Measurements from ENCODE around the gene SUPT5H. TPM values are rescaled to one million over a fixed set of nuclear protein-coding genes. Genes with fewer than 3 reads are reported as not detected.

The SUPT5H gene
- total RNA-seq, 1 donor from 2014 or later, result 106 TPM

- H3K27me3 Mint-ChIP-seq (ENCODE audit: low read depth), result no peaks in the 10 kb centered on the region
- no peak overlapping the region for H3K4me3 Mint-ChIP-seq (ENCODE audit: unreplicated experiment)
- peaks cover 45% of the 10 kb centered on the region for H3K36me3 Mint-ChIP-seq (ENCODE audit: low read depth)
- H3K9me3 Mint-ChIP-seq (ENCODE audit: low read depth), result no peaks in the 10 kb centered on the region
- DNase-seq (ENCODE audit: low spot score), result no peak
- H3K4me1 Mint-ChIP-seq (ENCODE audit: low read depth), result no peaks in the 10 kb centered on the region
- TF ChIP-seq, protein P1, sequence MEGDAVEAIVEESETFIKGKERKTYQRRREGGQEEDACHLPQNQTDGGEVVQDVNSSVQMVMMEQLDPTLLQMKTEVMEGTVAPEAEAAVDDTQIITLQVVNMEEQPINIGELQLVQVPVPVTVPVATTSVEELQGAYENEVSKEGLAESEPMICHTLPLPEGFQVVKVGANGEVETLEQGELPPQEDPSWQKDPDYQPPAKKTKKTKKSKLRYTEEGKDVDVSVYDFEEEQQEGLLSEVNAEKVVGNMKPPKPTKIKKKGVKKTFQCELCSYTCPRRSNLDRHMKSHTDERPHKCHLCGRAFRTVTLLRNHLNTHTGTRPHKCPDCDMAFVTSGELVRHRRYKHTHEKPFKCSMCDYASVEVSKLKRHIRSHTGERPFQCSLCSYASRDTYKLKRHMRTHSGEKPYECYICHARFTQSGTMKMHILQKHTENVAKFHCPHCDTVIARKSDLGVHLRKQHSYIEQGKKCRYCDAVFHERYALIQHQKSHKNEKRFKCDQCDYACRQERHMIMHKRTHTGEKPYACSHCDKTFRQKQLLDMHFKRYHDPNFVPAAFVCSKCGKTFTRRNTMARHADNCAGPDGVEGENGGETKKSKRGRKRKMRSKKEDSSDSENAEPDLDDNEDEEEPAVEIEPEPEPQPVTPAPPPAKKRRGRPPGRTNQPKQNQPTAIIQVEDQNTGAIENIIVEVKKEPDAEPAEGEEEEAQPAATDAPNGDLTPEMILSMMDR (IDR thresholded peaks at IDR 0.05), result no peak
- H3K27ac Mint-ChIP-seq (ENCODE audit: unreplicated experiment), result no peak overlapping the region
Measured at GRCh38 chr19:39463403-39463802, 18.0 kb downstream of the SUPT5H start.

DNA sequence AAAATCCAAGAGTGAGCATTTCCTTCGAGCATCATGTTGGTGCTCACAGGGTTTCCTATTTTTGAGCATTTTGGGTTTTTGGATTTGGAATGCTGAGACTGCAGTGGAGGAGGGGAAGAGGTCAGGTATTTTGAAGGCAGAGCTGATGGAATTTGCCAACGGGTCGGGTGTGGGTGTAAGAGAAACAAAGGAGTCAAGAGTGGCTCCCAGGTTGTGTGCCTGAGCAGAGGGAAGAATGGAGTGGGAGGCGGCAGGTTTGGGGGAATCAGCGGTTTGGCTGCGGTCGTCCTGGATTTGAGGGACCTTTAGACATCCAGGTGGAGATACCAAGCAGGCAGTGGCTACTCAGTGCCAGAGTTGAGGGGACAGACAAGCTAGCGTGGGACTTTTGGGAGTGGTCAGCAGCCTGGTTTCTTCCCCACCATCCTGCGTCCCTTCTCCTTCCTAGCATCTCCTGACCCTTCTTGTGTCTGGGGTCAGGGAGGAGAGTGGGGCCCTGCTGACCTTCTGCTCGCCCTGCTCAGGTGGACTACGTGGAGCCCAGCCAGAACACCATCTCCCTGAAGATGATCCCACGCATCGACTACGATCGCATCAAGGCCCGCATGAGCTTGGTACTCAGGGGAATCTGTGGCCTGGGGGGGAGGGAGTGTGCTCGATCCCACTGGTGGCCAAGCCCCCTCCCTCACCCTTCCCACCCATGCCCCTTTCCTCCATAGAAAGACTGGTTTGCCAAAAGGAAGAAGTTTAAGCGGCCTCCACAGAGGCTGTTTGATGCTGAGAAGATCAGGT, 20.8 kb downstream of the SUPT5H start:
- no peak overlapping the region for H3K27ac Mint-ChIP-seq (ENCODE audit: unreplicated experiment)
- H3K4me1 Mint-ChIP-seq (ENCODE audit: low read depth), result no peaks in the 10 kb centered on the region
- no peak for DNase-seq (ENCODE audit: low spot score)
- TF ChIP-seq, protein P1 (IDR thresholded peaks at IDR 0.05), result no peak
- H3K27me3 Mint-ChIP-seq (ENCODE audit: low read depth), result no peaks in the 10 kb centered on the region
- H3K9me3 Mint-ChIP-seq (ENCODE audit: low read depth), result no peaks in the 10 kb centered on the region
- H3K4me3 Mint-ChIP-seq (ENCODE audit: unreplicated experiment), result no peak overlapping the region
- H3K36me3 Mint-ChIP-seq (ENCODE audit: low read depth), result peaks cover 46% of the 10 kb centered on the region

DNA sequence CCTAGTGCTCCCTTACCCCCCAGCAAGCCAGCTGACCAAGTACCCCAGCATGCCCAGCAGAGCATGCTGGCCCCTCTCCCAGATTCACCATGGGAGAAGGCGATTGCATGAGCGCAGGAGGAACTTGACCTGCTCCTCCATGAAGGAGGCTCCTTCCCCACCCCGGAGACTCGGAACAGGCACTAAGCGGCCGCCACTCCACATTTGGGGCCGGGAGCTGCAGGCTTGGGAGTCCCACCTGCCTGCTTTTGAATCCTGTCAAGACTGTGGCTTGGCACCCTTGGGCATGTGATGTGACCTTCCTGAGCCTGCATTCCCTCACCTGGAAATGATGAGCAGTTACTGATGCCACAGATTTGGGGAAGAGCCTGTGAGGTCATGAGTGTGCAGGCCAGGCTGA, 22.6 kb downstream of the SUPT5H start:
- H3K9me3 Mint-ChIP-seq (ENCODE audit: low read depth), result no peaks in the 10 kb centered on the region
- H3K4me1 Mint-ChIP-seq (ENCODE audit: low read depth), result no peaks in the 10 kb centered on the region
- TF ChIP-seq, protein P1 (IDR thresholded peaks at IDR 0.05), result no peak
- H3K27me3 Mint-ChIP-seq (ENCODE audit: low read depth), result no peaks in the 10 kb centered on the region
- DNase-seq (ENCODE audit: low spot score), result no peak
- no peak overlapping the region for H3K27ac Mint-ChIP-seq (ENCODE audit: unreplicated experiment)
- H3K4me3 Mint-ChIP-seq (ENCODE audit: unreplicated experiment), result no peak overlapping the region
- peaks cover 54% of the 10 kb centered on the region for H3K36me3 Mint-ChIP-seq (ENCODE audit: low read depth)

DNA sequence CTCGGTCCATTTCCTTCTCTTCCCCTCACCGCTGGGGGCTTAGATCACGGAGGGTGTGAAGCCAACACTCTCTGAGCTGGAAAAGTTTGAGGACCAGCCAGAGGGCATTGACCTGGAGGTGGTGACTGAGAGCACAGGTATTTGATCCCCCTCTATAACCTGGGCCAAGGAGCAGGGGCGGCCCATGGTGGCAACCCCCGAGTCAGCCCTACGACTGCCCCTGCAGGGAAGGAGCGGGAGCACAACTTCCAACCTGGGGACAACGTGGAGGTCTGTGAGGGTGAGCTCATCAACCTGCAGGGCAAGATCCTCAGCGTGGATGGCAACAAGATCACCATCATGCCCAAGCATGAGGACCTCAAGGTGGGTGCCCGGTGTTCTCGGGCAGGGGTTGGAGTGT, 23.7 kb downstream of the SUPT5H start:
- no peak overlapping the region for H3K4me3 Mint-ChIP-seq (ENCODE audit: unreplicated experiment)
- no peaks in the 10 kb centered on the region for H3K9me3 Mint-ChIP-seq (ENCODE audit: low read depth)
- no peaks in the 10 kb centered on the region for H3K4me1 Mint-ChIP-seq (ENCODE audit: low read depth)
- DNase-seq (ENCODE audit: low spot score), result no peak
- peaks cover 49% of the 10 kb centered on the region for H3K36me3 Mint-ChIP-seq (ENCODE audit: low read depth)
- H3K27me3 Mint-ChIP-seq (ENCODE audit: low read depth), result no peaks in the 10 kb centered on the region
- H3K27ac Mint-ChIP-seq (ENCODE audit: unreplicated experiment), result no peak overlapping the region
- TF ChIP-seq, protein P1 (IDR thresholded peaks at IDR 0.05), result no peak

DNA sequence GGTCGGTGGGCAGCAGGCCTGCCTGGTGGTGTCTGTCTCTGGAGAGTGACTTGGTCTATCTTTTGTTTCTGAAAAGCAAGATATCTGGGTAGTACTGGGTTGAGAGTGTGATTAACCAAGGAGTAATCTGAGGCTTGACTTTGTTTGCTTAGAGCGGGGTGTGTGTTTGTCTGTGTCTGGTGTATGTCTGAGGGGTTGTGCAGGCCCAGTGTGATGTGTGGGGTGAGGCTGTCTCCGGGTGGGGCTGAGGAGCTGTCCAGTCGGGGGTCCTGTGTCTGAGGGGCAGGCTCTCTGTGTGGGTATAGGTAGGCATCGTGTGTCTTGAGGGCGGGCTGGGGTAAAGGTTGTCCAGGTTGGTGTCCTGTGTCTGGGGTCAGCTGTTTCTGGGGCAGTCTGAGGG, 24.2 kb downstream of the SUPT5H start:
- no peak overlapping the region for H3K27ac Mint-ChIP-seq (ENCODE audit: unreplicated experiment)
- no peak for DNase-seq (ENCODE audit: low spot score)

More for the DNA sequence above, 24.2 kb downstream of the SUPT5H start:
- TF ChIP-seq, protein P1 (IDR thresholded peaks at IDR 0.05), result no peak
- Mint-ChIP-seq H3K9me3 (ENCODE audit: low read depth) (no peaks in the 10 kb centered on the region), H3K27me3 (ENCODE audit: low read depth) (no peaks in the 10 kb centered on the region), H3K4me3 (ENCODE audit: unreplicated experiment) (no peak overlapping the region), H3K36me3 (ENCODE audit: low read depth) (peaks cover 49% of the 10 kb centered on the region), H3K4me1 (ENCODE audit: low read depth) (no peaks in the 10 kb centered on the region)

Measured in chondrocyte (in vitro differentiated cells).